Keratinocyte (primary cell): ENCODE data around the gene LPIN1. TPM values are rescaled to one million over a fixed set of nuclear protein-coding genes. Genes with fewer than 3 reads are reported as not detected.
"Not testable (repeated sequence)": the region's sequence is repeated elsewhere in the genome, so short reads cannot be mapped to it uniquely, and the experiment has no call there.

ENCODE experiments used
- DNase-seq: peaks from one replicate; pipeline ENCODE4 v3.0.0-alpha.2; 2011; ENCODE audit warnings: low read depth, missing footprints, low spot score
- FAIRE-seq: peaks from 2 replicates; lab custom pipeline; 2011; peaks lifted over from hg19 to GRCh38; lab: Jason Lieb, UNC
- H2AFZ ChIP-seq: 2 replicates; pipeline ENCODE4 v1.6.0; 2012; ENCODE audit warnings: low read length, control low read depth, inconsistent platforms; ENCODE audit not compliant: control insufficient read depth
- H3K27ac ChIP-seq: 2 replicates; pipeline ENCODE4 v1.5.1; 2011; ENCODE audit warnings: low read length; ENCODE audit not compliant: control insufficient read depth, insufficient read depth
- H3K27me3 ChIP-seq: 3 replicates; pipeline ENCODE4 v1.6.0; 2011; ENCODE audit warnings: low read length; ENCODE audit not compliant: control insufficient read depth, insufficient read depth; ENCODE audit errors: extremely low read depth
- H3K36me3 ChIP-seq, 2 experiments: 2 replicates in 1 of 2; 3 replicates in 1 of 2; pipeline ENCODE4 v1.5.1; 2011; ENCODE audit warnings: low read length in 2 of 2, mild to moderate bottlenecking in 1 of 2; ENCODE audit not compliant: control insufficient read depth in 2 of 2, insufficient read depth in 2 of 2; ENCODE audit errors: extremely low read depth in 1 of 2
- H3K4me1 ChIP-seq: 3 replicates; pipeline ENCODE4 v1.5.1; 2011; ENCODE audit warnings: low read length; ENCODE audit not compliant: control insufficient read depth, insufficient read depth; ENCODE audit errors: extremely low read depth
- H3K4me2 ChIP-seq: 3 replicates; pipeline ENCODE4 v1.6.0; 2011; ENCODE audit warnings: low read depth, low read length; ENCODE audit not compliant: control insufficient read depth, insufficient read depth; ENCODE audit errors: extremely low read depth
- H3K4me3 ChIP-seq, 3 experiments: fragments of 200-600 bp in 1 of 3; sonication (generic) in 1 of 3; 2 replicates in 2 of 3; 3 replicates in 1 of 3; pipeline ENCODE4 v1.5.1; 2011 to 2016; ENCODE audit warnings: low read length in 3 of 3, mild to moderate bottlenecking in 3 of 3, control low read depth in 2 of 3, inconsistent platforms in 1 of 3, low read depth in 1 of 3, mixed read lengths in 1 of 3, mixed run types in 1 of 3, moderate library complexity in 1 of 3; ENCODE audit not compliant: control insufficient read depth in 2 of 3, insufficient read depth in 2 of 3; ENCODE audit errors: extremely low read depth in 1 of 3
- H3K79me2 ChIP-seq: 2 replicates; pipeline ENCODE4 v1.6.0; 2012; ENCODE audit warnings: low read length; ENCODE audit not compliant: control insufficient read depth, insufficient read depth
- H3K9ac ChIP-seq: 3 replicates; pipeline ENCODE4 v1.6.0; 2011; ENCODE audit warnings: low read length; ENCODE audit not compliant: control insufficient read depth, insufficient read depth; ENCODE audit errors: extremely low read depth
- H3K9me1 ChIP-seq: 3 replicates; pipeline ENCODE4 v1.6.0; 2011; ENCODE audit warnings: low read length; ENCODE audit not compliant: control insufficient read depth, insufficient read depth; ENCODE audit errors: extremely low read depth
- H3K9me3 ChIP-seq: 2 replicates; pipeline ENCODE4 v1.5.1; 2012; ENCODE audit warnings: low read depth, low read length; ENCODE audit not compliant: control insufficient read depth
- H4K20me1 ChIP-seq: 3 replicates; pipeline ENCODE4 v1.6.0; 2011; ENCODE audit warnings: low read length; ENCODE audit not compliant: control insufficient read depth, insufficient read depth; ENCODE audit errors: extremely low read depth
- EZH2 ChIP-seq: IDR thresholded peaks from one replicate; pipeline ENCODE4 v1.6.1; 2012; ENCODE audit warnings: inconsistent platforms, mild to moderate bottlenecking, low read length, moderate library complexity
- dilution Hi-C: fragments of 300-500 bp; cut with MboI; formaldehyde crosslinking; loops from one replicate; pipeline ENCODE4 v1.7.0; 2020; ENCODE audit warnings: low sequenced_read_pairs; ENCODE audit not compliant: extremely low pct_ligation_motif_present
- polyA plus RNA-seq, 5 experiments: library from polyadenylated mRNA; depleted of rRNA in 3 of 5; stranded (reverse) in 3 of 5; stranded (forward) in 1 of 5; unstranded in 1 of 5; fragments of >200 nt; gene quantifications; 1 replicate in 1 of 5; 2 replicates in 3 of 5; 3 replicates in 1 of 5; pipeline versions ENCODE4 v1.2.1 to v1.2.3, GENCODE V29; 2011 to 2012; ENCODE audit warnings: missing spikeins in 2 of 5, low read depth in 1 of 5, low replicate concordance in 1 of 5
- TF ChIP-seq, protein P1 (sequence below), 3 experiments: IDR thresholded peaks in 1 of 3; conservative IDR thresholded peaks in 1 of 3; optimal IDR thresholded peaks in 1 of 3; 2 replicates in 2 of 3; 3 replicates in 1 of 3; pipeline versions ENCODE3 to v1.5.1; 2011; ENCODE audit warnings: low read length in 3 of 3, mild to moderate bottlenecking in 3 of 3, moderate library complexity in 2 of 3, control low read depth in 1 of 3, inconsistent platforms in 1 of 3; ENCODE audit not compliant: insufficient read depth in 2 of 3; ENCODE audit errors: extremely low read depth in 1 of 3

Gene LPIN1
- polyA plus RNA-seq, 1 donor (not counting 4 experiments of a cell fraction or from before 2014, with no cell fraction given), result 79.6 TPM

DNA sequence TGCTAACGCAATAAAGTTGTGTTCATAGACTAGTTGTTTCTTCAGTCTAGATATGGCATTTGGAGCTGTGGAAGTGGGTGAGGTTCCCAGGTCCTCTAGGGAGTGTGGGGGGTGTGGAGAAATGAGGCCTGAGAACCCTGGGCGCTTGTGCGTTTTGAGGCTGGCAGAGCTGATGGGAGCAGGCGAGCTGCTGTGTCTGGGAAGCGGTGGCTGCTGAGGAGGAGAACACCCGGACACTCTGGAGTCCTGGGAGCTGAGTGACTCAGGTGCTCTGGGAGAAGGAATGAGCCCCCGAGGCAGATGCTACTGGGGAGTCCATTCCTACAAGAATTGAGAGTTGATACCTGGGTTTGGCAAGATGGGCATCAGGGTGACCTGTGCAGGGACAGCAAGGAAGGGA, 67.5 kb downstream of the LPIN1 start:
- Histone ChIP-seq H3K9me3 (no peaks in the 10 kb centered on the region), H2AFZ (no peak overlapping the region), H3K36me3 (peaks cover 34 to 47% of the 10 kb centered on the region in 2 experiments), H3K27me3 (no peaks in the 10 kb centered on the region), H4K20me1 (no peaks in the 10 kb centered on the region), H3K4me3 (no peak overlapping the region), H3K79me2 (no peaks in the 10 kb centered on the region), H3K27ac (no peak overlapping the region), H3K9ac (no peak overlapping the region), H3K4me1 (no peaks in the 10 kb centered on the region), H3K4me2 (no peak overlapping the region), H3K9me1 (no peaks in the 10 kb centered on the region)
- TF ChIP-seq EZH2, result no peak
- TF ChIP-seq, protein P1, sequence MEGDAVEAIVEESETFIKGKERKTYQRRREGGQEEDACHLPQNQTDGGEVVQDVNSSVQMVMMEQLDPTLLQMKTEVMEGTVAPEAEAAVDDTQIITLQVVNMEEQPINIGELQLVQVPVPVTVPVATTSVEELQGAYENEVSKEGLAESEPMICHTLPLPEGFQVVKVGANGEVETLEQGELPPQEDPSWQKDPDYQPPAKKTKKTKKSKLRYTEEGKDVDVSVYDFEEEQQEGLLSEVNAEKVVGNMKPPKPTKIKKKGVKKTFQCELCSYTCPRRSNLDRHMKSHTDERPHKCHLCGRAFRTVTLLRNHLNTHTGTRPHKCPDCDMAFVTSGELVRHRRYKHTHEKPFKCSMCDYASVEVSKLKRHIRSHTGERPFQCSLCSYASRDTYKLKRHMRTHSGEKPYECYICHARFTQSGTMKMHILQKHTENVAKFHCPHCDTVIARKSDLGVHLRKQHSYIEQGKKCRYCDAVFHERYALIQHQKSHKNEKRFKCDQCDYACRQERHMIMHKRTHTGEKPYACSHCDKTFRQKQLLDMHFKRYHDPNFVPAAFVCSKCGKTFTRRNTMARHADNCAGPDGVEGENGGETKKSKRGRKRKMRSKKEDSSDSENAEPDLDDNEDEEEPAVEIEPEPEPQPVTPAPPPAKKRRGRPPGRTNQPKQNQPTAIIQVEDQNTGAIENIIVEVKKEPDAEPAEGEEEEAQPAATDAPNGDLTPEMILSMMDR (optimal IDR thresholded peaks at IDR 0.05 in 1 of 3, IDR thresholded peaks at IDR 0.05 in 1 of 3, conservative IDR thresholded peaks at IDR 0.05 in 1 of 3; ENCODE audit: extremely low read depth in 1 of 3, insufficient read depth in 2 of 3, low read length in 3 of 3), result no peak
- DNase-seq (no peak), FAIRE-seq (no peak)
- dilution Hi-C loops, result no loop called here

DNA sequence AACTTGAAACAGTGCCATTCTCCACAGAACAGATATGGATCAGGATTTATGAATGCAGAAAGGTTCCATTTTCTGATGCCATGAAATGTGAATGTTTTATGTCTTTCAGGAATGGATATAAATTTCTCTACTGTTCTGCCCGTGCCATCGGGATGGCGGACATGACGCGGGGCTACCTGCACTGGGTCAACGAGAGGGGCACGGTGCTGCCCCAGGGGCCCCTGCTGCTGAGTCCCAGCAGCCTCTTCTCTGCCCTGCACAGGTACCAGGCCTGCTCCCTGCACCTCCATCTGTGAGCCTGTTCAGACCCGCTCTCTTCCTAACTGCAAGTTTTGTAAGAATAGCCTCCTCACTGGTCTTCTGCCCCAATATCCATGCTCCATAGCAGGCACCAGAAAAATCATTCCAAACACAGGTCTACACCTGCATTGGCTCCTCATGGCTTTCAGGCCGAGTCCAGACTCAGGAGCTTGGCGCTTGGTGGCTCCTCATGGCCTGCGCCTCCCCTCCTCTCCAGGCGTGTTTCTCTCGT, 68.6 kb downstream of the LPIN1 start:
- H3K9me3 ChIP-seq, result no peaks in the 10 kb centered on the region
- H3K4me2 ChIP-seq, result no peak overlapping the region
- H3K9me1 ChIP-seq, result no peaks in the 10 kb centered on the region
- no peaks in the 10 kb centered on the region for H4K20me1 ChIP-seq
- no peaks in the 10 kb centered on the region for H3K79me2 ChIP-seq
- FAIRE-seq (no peak), DNase-seq (no peak)
- no peak overlapping the region for H3K9ac ChIP-seq
- peaks cover 37 to 48% of the 10 kb centered on the region in 2 experiments for H3K36me3 ChIP-seq
- H3K27me3 ChIP-seq, result no peaks in the 10 kb centered on the region
- no peak overlapping the region for H2AFZ ChIP-seq
- H3K27ac ChIP-seq, result no peak overlapping the region
- TF ChIP-seq, protein P1 (optimal IDR thresholded peaks at IDR 0.05 in 1 of 3, IDR thresholded peaks at IDR 0.05 in 1 of 3, conservative IDR thresholded peaks at IDR 0.05 in 1 of 3; ENCODE audit: extremely low read depth in 1 of 3, insufficient read depth in 2 of 3, low read length in 3 of 3), result no peak
- TF ChIP-seq EZH2, result no peak
- no peaks in the 10 kb centered on the region for H3K4me1 ChIP-seq
- dilution Hi-C loops, result no loop called here
- H3K4me3 ChIP-seq, result no peak overlapping the region

DNA sequence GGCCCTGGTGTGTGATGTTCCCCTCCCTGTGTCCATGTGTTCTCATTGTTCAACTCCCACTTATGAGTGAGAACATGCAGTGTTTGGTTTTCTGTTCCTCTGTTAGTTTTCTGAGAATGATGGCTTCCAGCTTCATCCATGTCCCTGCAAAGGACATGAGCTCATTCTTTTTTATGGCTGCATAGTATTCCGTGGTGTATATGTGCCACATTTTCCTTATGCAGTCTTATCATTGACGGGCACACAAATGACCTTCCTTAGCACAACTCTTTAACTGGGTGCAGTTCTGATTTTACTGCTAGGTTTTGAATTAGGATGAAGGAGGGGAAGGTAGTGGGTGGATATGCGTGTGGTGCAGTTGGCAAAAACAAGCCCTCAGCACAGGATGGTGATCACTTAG, 70.5 kb downstream of the LPIN1 start:
- H3K79me2 ChIP-seq, H3K4me3 ChIP-seq, H3K9me3 ChIP-seq, H3K27me3 ChIP-seq, H3K4me2 ChIP-seq, H3K9ac ChIP-seq, H2AFZ ChIP-seq, FAIRE-seq, H4K20me1 ChIP-seq, H3K4me1 ChIP-seq, DNase-seq, dilution Hi-C loops, H3K27ac ChIP-seq, H3K9me1 ChIP-seq: not testable (repeated sequence)
- H3K36me3 ChIP-seq, result peaks cover 29 to 44% of the 10 kb centered on the region in 2 experiments
